NCI-H2196 treated with DMSO at 0.1 percent for 48 hours (cell line): ENCODE data around the gene C2orf49.

Experiments
- DNase-seq: peaks from one replicate; lab custom pipeline; 2025; ENCODE audit not compliant: unreplicated experiment; lab: John Stamatoyannopoulos, UW

Gene C2orf49

DNA sequence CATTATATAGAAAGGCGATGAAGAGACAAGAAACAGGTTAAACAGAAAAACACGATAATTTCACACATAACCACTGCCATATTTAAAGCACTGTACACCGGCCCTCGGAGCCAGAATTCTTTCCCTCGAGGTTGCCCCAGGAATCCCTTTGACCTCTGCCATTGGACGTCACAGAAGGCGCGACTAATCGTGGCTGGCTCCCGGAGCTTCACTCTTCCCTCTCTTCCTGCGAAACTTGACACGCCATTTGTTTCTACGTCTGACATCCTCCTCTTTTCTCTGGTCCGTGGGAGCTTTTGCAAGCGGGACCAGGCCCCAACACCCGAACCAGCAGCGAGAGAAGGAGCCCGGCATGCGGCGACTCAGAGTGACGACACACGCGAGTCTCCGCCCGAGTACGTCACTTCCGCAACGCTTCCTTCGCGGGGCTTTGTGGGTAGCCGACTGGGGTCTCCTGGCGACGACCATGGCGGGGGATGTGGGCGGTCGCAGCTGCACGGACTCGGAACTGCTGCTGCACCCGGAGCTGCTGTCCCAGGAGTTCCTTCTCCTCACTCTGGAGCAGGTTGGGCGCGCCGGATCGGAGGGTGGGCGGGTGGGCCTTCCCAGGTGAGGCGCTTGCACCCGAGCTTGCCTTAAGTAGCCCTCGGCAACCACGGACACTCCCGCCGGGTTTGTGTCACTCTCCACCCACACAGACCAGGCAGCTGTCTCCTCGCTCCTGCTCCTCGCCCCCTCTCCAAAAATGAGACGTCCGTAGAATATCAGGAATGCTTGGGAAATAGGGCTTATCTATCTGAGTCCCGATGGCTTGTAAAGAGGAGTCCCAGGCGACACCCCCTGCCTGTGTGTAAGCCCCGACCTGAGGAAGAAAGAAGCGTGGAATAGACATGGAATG is at the start of gene C2orf49:
C2orf49 (plus strand) TSS at position 419 of the 898 bp plus-strand sequence; CDS start at position 467, 48 bp downstream.
- DNase-seq, result peak; percentile 75

- peak; percentile 13 for DNase-seq
These were observed 49.6 kb upstream of the C2orf49 start for GRCh38 chr2:105287692-105288091.

DNA sequence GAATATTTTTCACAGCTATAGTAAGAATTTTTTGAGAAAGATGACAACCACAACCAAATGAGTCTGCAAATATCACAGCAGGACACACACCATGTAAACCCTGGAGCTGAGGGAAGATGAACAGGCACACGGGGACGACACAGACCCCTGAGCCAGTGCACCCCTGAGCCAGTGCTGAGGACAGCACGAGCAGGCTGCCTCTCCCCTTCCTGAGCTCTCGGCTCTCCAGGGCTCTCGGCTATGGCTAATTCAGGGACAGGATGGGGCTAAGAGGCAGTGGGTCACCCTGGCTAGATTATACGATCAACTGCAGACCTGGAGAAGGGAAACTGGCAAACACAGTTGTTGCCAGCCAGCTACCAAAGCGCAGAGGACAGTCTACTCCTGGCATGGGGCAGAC is 49.2 kb upstream of the C2orf49 start:
- no peak for DNase-seq

DNA sequence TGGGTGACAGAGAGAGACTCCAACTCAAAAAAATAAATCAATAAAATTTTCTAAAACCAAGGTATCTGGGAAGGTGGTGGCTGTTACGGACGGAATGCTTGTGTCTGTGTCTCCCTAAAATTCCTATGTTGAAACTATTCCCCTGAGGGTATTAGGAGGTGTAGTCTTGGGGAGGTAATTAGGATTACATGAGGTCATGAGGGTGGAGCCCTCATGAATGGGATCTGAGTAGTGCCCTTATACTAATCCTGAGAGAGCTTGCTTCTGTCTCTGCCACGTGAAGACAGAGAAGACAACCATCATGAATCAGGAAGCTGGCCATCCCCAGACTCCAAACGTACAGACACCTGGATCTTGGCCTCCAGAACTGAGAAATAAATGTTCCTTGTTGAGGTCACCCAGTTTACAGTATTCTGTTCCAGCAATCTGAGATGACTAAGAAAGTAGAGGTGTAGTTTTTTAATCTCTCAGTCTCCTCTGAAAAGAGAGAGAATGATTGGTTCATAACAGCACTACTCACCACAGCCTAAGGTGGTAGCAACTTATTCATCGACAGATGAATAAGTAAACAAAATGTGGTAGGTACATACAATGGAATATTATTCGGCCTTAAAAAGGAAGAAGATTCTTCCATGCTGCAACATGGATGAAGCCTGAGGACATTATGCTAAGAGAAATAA is 46.2 kb upstream of the C2orf49 start:
- DNase-seq, result no peak

GRCh38 chr2:105291981-105292380 is 45.4 kb upstream of the C2orf49 start:
- DNase-seq, result no peak

- no peak for DNase-seq
These were observed 43.3 kb upstream of the C2orf49 start for GRCh38 chr2:105294046-105294445.

DNA sequence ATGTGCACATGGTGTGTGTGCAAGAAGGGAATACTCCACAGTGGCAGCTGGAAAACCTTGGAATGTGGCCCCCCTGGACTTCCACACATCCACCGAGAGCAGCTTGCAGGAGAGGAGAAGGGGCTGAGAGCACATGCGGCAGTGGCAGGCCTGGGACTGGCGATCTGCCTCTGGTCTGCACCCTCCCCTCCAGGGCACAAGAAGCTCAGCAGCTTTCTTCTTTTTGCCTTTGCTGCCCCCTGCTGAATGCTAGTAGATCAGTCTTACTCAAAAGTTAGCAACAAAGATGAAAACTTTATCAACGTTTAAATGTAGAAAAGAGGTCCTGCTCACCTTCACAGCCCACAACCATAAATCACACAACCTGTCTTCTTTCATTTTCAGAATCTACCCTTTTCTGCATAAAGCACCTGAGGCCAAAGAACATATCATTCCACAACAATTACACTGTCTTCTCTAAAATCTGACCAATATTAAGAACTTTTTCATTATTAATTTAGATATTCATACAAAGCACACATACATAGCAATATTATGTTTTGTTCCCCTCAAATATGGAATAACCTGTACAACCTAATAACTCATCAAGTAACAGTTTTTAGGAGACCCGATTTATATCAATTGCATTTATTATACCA is 42.4 kb upstream of the C2orf49 start:
- peak; percentile 6 for DNase-seq

- no peak for DNase-seq
These were observed 41.2 kb upstream of the C2orf49 start for GRCh38 chr2:105296017-105296611.

GRCh38 chr2:105297216-105297615 is 40.1 kb upstream of the C2orf49 start:
- no peak for DNase-seq

- DNase-seq, result no peak
These were observed 39.3 kb upstream of the C2orf49 start for GRCh38 chr2:105298017-105298416.

DNA sequence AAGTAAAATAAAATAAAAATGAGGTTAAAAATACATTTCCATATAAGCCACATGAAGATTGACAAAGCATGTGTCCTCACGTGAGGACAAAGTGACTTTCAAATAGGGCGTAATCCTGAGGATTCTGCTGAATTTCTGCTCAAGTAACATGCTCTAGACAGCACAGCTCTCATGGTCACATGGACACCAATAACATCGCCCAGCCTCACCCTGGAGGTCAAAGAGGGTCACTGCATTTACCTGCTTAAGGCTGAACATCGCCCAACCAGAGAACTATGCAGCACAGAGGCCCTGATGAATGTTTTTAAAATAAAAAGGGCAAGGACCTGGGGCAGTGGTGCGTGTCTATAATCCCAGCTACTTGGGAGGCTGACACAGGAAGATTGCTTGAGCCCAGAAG is 38.0 kb upstream of the C2orf49 start:
- no peak for DNase-seq

- DNase-seq, result no peak
These were observed 35.7 kb upstream of the C2orf49 start for GRCh38 chr2:105301646-105302045.

GRCh38 chr2:105307146-105307545 is 30.2 kb upstream of the C2orf49 start:
- DNase-seq, result no peak

DNA sequence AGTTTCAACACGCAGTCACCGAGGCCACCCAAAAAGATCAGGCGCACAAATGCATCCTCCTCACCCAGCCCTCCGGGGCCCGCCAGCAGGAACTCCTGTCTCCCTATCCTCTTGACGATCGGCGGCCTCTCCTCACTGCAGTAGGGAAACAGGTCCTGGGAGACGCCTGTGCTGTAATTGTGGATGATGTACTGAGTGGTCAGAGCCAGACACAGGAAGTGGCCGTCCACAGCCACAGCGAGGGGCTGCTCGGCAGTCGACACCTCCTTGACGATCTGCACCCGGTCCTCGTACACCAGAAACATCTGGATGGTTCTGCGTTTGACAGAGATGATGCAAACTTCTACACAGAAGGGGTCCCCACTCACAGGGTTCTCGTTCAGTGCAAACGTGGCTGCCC is 29.8 kb upstream of the C2orf49 start:
- no peak for DNase-seq

GRCh38 chr2:105307962-105308361 is 29.4 kb upstream of the C2orf49 start:
- DNase-seq, result no peak

GRCh38 chr2:105308382-105309146 is 28.8 kb upstream of the C2orf49 start:
- no peak for DNase-seq

GRCh38 chr2:105309147-105309545 is 28.2 kb upstream of the C2orf49 start:
- no peak for DNase-seq

DNA sequence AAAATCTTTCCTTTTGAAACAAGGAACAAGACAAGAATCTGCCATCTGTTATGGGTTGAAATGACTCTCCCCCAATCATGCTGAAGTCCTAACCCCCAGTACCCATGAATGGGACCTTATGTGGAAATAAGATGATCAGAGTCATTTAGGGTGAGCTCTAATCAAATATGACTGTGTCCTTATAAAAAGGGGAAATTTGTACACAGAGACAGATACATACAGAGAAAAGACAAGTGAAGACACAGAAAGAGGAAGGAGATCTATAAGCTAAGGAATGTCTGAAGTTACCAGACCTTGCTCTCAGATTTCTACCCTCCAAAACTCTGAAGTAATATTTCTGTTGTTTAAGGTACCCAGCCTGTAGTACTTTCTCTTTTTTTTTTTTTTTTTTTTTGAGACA is 23.5 kb upstream of the C2orf49 start:
- DNase-seq, result no peak

DNA sequence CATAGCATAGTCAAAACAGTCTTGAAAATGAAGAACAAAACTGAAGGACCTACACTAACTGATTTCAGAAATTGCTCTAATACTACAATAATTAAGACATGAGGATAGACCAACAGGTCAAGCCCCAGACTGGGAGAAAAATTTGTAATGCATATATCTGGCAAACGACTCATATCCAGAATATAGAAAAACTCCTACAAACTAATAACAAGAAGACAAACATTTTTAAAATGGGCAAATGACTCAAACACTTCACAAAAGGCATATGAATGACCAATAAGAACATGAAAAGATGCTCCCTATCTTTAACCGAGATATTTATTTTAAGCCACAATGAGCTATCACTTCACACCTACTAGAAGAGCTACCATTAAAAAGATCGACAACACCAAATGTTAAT is 22.0 kb upstream of the C2orf49 start:
- DNase-seq, result no peak

- no peak for DNase-seq
These were observed 19.4 kb upstream of the C2orf49 start for GRCh38 chr2:105317937-105318336.
